ENCODE results near the gene MYOZ3. TPM values are rescaled to one million over a fixed set of nuclear protein-coding genes. Genes with fewer than 3 reads are reported as not detected.

Gene MYOZ3
- total and polyA plus RNA-seq, 2 donors (not counting 1 experiment from before 2014, with no cell fraction given), result 0.04 TPM; not detected in 1

DNA sequence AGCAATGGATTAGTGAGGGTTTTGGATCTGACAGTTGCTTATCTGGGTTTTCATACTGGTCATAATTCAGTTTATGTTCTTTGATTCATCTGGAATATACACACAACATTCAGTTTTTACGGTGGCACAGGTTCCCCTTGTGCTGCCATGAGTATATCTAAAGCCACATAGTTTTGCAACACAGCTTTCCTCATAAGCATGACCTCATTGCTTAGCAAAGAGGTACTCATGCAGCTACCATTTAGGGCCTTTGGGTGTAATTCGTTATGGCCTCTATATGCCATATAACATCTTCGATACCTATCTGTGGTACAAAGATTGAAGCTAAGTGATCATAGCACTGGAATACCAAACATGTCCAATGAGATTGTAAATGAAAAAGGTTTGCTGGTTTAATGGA is 42.7 kb downstream of the MYOZ3 start:
- no peak for DNase-seq
- no peak for ATAC-seq (ENCODE audit: low read depth)
- H3K4me1 ChIP-seq (ENCODE audit: control insufficient read depth in 2 of 2, insufficient read depth in 2 of 2, low read length in 2 of 2), result peaks cover 15 to 17% of the 10 kb centered on the region in 2 donors
- H3K79me2 ChIP-seq (ENCODE audit: control insufficient read depth, insufficient read depth, low read length), result peaks cover 28% of the 10 kb centered on the region
- CTCF ChIA-PET, result interaction anchor here (0.6 to 1.4 kb wide), 4 partner anchors 9 to 253 kb away, joined by 3 read pairs; no protein-coding TSS in a partner anchor
- no peak overlapping the region for H3K9ac ChIP-seq (ENCODE audit: low read length)
- H3K27me3 ChIP-seq (replicated peaks in 1 of 4; ENCODE audit: control extremely low read depth in 1 of 4, control insufficient read depth in 3 of 4, insufficient read depth in 4 of 4, low read length in 3 of 4), result no peaks in the 10 kb centered on the region
- Mint-ChIP-seq H3K27me3 (no peaks in the 10 kb centered on the region), H3K4me3 (no peak overlapping the region), H3K9me3 (ENCODE audit: insufficient read depth) (no peaks in the 10 kb centered on the region), H3K4me1 (peaks cover 6% of the 10 kb centered on the region), H3K27ac (no peak overlapping the region)
- H3K36me3 ChIP-seq (replicated peaks in 1 of 2; ENCODE audit: control extremely low read depth in 1 of 2, control insufficient read depth in 1 of 2, extremely low read depth in 1 of 2, insufficient read depth in 2 of 2, low read length in 1 of 2), result peaks cover 0 to 13% of the 10 kb centered on the region in 2 experiments
- no peak overlapping the region for H3K27ac ChIP-seq (ENCODE audit: low read length in 2 of 2)
- POLR2A ChIA-PET, result no interaction called here
- H4K20me1 ChIP-seq (ENCODE audit: control insufficient read depth, insufficient read depth, low read length, poor library complexity, severe bottlenecking), result no peaks in the 10 kb centered on the region
- no peak overlapping the region for H2AFZ ChIP-seq (ENCODE audit: insufficient read depth, low read depth, low read length, poor library complexity, severe bottlenecking)
- H3K4me2 ChIP-seq (replicated peaks; ENCODE audit: low read depth, low read length, poor library complexity, severe bottlenecking), result no peak overlapping the region
- TF ChIP-seq EZH2 (IDR thresholded peaks at IDR 0.05; ENCODE audit: borderline replicate concordance, insufficient read depth, low read depth, low read length, poor library complexity, severe bottlenecking), result no peak
- TF ChIP-seq, protein P1, sequence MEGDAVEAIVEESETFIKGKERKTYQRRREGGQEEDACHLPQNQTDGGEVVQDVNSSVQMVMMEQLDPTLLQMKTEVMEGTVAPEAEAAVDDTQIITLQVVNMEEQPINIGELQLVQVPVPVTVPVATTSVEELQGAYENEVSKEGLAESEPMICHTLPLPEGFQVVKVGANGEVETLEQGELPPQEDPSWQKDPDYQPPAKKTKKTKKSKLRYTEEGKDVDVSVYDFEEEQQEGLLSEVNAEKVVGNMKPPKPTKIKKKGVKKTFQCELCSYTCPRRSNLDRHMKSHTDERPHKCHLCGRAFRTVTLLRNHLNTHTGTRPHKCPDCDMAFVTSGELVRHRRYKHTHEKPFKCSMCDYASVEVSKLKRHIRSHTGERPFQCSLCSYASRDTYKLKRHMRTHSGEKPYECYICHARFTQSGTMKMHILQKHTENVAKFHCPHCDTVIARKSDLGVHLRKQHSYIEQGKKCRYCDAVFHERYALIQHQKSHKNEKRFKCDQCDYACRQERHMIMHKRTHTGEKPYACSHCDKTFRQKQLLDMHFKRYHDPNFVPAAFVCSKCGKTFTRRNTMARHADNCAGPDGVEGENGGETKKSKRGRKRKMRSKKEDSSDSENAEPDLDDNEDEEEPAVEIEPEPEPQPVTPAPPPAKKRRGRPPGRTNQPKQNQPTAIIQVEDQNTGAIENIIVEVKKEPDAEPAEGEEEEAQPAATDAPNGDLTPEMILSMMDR (IDR thresholded peaks at IDR 0.05), result no peak
- H3K9me3 ChIP-seq (ENCODE audit: control extremely low read depth in 1 of 3, control insufficient read depth in 2 of 3, insufficient read depth in 1 of 3, low read length in 2 of 3), result no peaks in the 10 kb centered on the region
- H3K4me3 ChIP-seq (ENCODE audit: control extremely low read depth in 1 of 5, extremely low read depth in 1 of 5, insufficient read depth in 1 of 5, low read depth in 2 of 5, low read length in 4 of 5), result no peak overlapping the region
- intact Hi-C loops (cut with micrococcal nuclease), result loop anchor here (5.0 kb wide), 1 partner anchor 549 kb away; the partner anchor contains the start of gene GM2A
- WGBS (ENCODE audit: insufficient coverage), result 100% methylated on average over 1 of the region's 3 CpGs

DNA sequence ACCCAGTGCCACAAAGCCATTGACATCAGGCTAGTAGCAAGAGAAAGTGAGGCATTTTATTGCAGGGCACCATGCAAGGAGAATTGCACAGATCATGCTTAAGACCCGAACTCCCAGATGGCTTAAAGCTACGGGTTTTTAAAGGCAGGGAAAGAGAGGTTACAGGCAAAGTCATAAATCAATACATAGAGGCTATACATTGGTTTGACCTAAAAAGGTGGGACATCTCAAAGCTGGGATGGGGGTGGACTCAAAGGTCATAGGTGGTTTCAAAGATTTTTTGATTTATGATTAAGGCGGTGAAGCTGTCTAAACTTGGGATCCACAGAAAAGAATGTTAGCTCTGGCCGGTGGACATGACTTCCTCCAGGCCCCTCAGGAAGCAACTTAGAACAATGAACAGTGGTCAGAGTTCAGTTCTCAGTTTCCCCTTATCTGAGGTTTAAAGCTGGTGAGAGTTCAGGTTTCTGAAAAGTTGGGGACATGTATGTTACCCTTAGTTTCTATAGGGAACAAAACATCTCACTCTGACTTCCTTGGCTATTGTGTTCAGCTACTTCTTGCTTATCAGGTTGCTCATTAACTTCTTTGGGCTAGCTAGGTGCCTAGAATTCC is 45.8 kb downstream of the MYOZ3 start:
- Histone ChIP-seq H3K4me3 (ENCODE audit: control extremely low read depth in 1 of 5, extremely low read depth in 1 of 5, insufficient read depth in 1 of 5, low read depth in 2 of 5, low read length in 4 of 5) (no peak overlapping the region), H3K9me3 (ENCODE audit: control extremely low read depth in 1 of 3, control insufficient read depth in 2 of 3, insufficient read depth in 1 of 3, low read length in 2 of 3) (no peaks in the 10 kb centered on the region), H3K27ac (ENCODE audit: low read length in 2 of 2) (no peak overlapping the region), H3K4me2 (replicated peaks; ENCODE audit: low read depth, low read length, poor library complexity, severe bottlenecking) (no peak overlapping the region), H3K27me3 (replicated peaks in 1 of 4; ENCODE audit: control extremely low read depth in 1 of 4, control insufficient read depth in 3 of 4, insufficient read depth in 4 of 4, low read length in 3 of 4) (no peaks in the 10 kb centered on the region), H2AFZ (ENCODE audit: insufficient read depth, low read depth, low read length, poor library complexity, severe bottlenecking) (no peak overlapping the region), H3K4me1 (ENCODE audit: control insufficient read depth in 2 of 2, insufficient read depth in 2 of 2, low read length in 2 of 2) (no peaks in the 10 kb centered on the region), H4K20me1 (ENCODE audit: control insufficient read depth, insufficient read depth, low read length, poor library complexity, severe bottlenecking) (no peaks in the 10 kb centered on the region), H3K36me3 (replicated peaks in 1 of 2; ENCODE audit: control extremely low read depth in 1 of 2, control insufficient read depth in 1 of 2, extremely low read depth in 1 of 2, insufficient read depth in 2 of 2, low read length in 1 of 2) (peaks cover 5 to 34% of the 10 kb centered on the region in 2 experiments), H3K9ac (ENCODE audit: low read length) (no peak overlapping the region), H3K79me2 (ENCODE audit: control insufficient read depth, insufficient read depth, low read length) (peaks cover 4% of the 10 kb centered on the region)
- ChIA-PET CTCF (interaction anchor here (1.5 kb wide), 1 partner anchor 10 kb away, joined by 3 read pairs; no protein-coding TSS in a partner anchor), POLR2A (no interaction called here)
- intact Hi-C loops (cut with micrococcal nuclease), result no loop called here
- H3K4me3 Mint-ChIP-seq, result no peak overlapping the region
- ATAC-seq (ENCODE audit: low read depth), result no peak
- no peaks in the 10 kb centered on the region for H3K4me1 Mint-ChIP-seq
- no peaks in the 10 kb centered on the region for H3K9me3 Mint-ChIP-seq (ENCODE audit: insufficient read depth)
- no peak overlapping the region for H3K27ac Mint-ChIP-seq
- 100% methylated on average over 1 of the region's 4 CpGs for WGBS (ENCODE audit: insufficient coverage)
- DNase-seq, result no peak
- H3K27me3 Mint-ChIP-seq, result no peaks in the 10 kb centered on the region
- TF ChIP-seq EZH2 (IDR thresholded peaks at IDR 0.05; ENCODE audit: borderline replicate concordance, insufficient read depth, low read depth, low read length, poor library complexity, severe bottlenecking), result no peak
- TF ChIP-seq, protein P1 (IDR thresholded peaks at IDR 0.05), result no peak

Measured in B cell (primary cell).